DND-41 (cell line): ENCODE data around the gene CDCA7L.

Experiments
- EZH2 ChIP-seq: IDR thresholded peaks from 3 replicates; pipeline ENCODE4 v1.6.1; 2012; ENCODE audit warnings: borderline replicate concordance, low read depth, mild to moderate bottlenecking, moderate library complexity, low read length, inconsistent platforms; ENCODE audit not compliant: severe bottlenecking
- TF ChIP-seq, protein P1 (sequence below): IDR thresholded peaks from 2 replicates; pipeline ENCODE4 v1.5.1; 2012; ENCODE audit warnings: borderline replicate concordance, low read length, moderate library complexity, mild to moderate bottlenecking; ENCODE audit not compliant: poor library complexity, severe bottlenecking; ENCODE audit errors: extremely low read depth

DNA sequence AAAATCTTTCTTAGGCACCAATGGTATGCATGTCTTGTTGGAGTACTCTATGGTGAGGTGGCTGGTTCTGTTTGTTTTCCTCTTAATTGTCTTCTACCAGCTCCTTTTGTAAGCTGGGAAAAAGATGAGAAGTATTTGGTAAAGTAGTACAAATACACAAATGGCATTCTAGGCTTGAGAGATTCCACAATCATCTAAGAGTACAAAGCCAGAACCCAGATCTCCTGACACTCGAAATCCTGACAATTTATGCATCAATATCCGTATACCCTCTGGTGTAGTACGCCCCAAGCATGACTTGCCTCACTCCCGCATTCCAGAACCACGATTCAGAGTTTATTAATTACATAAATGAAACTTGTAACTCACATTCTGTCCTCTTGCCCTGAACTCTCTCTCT is 43.5 kb downstream of the CDCA7L start:
- TF ChIP-seq, protein P1, sequence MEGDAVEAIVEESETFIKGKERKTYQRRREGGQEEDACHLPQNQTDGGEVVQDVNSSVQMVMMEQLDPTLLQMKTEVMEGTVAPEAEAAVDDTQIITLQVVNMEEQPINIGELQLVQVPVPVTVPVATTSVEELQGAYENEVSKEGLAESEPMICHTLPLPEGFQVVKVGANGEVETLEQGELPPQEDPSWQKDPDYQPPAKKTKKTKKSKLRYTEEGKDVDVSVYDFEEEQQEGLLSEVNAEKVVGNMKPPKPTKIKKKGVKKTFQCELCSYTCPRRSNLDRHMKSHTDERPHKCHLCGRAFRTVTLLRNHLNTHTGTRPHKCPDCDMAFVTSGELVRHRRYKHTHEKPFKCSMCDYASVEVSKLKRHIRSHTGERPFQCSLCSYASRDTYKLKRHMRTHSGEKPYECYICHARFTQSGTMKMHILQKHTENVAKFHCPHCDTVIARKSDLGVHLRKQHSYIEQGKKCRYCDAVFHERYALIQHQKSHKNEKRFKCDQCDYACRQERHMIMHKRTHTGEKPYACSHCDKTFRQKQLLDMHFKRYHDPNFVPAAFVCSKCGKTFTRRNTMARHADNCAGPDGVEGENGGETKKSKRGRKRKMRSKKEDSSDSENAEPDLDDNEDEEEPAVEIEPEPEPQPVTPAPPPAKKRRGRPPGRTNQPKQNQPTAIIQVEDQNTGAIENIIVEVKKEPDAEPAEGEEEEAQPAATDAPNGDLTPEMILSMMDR: no peak
- no peak for TF ChIP-seq EZH2
